Testis (tissue), 3 donors: Measurements from ENCODE around the gene FBN1. TPM values are rescaled to one million over a fixed set of nuclear protein-coding genes. Genes with fewer than 3 reads are reported as not detected.
A peak's percentile ranks its signal among the peaks of the same experiment; 100 is the strongest.

ENCODE experiments used
- DNase-seq: peaks from one replicate; pipeline ENCODE4 v3.0.0-alpha.2; 2019
- H3K27ac ChIP-seq, 2 donors: fragments of 200-600 bp; sonication (generic); one replicate each; pipeline ENCODE4 v1.5.1; 2019
- H3K27me3 ChIP-seq: fragments of 200-600 bp; sonication (generic); one replicate; pipeline ENCODE4 v1.5.1; 2019
- H3K36me3 ChIP-seq: fragments of 200-600 bp; sonication (generic); one replicate; pipeline ENCODE4 v1.5.1; 2017; ENCODE audit warnings: low read depth; ENCODE audit errors: missing control alignments
- H3K4me1 ChIP-seq: fragments of 200-600 bp; sonication (generic); one replicate; pipeline ENCODE4 v1.5.1; 2019
- H3K4me3 ChIP-seq, 2 donors: fragments of 200-600 bp; sonication (generic); one replicate each; pipeline ENCODE4 v1.5.1; 2017 to 2019
- H3K9me3 ChIP-seq: fragments of 200-600 bp; sonication (generic); one replicate; pipeline ENCODE4 v1.5.1; 2017
- POLR2A ChIP-seq: fragments of 450-650 bp; IDR thresholded peaks from one replicate; pipeline ENCODE4 v1.6.1; 2017; ENCODE audit warnings: antibody characterized with exemption, mild to moderate bottlenecking, moderate library complexity
- WGBS, 2 donors: methylation state at CpG; one replicate each; pipeline ENCODE4 v1.1.5; 2018; 5-methylcytosine and 5-hydroxymethylcytosine counted together
- intact Hi-C: fragments of 100-400 bp; cut with DNase I; formaldehyde crosslinking; loops from one replicate; pipeline ENCODE4 v1.15.1; 2023; ENCODE audit warnings: low total_unique reads
- polyA plus RNA-seq: library from polyadenylated mRNA; stranded (reverse); fragments of 350-450 nt; fragmentation: Illumina TruSeq; extraction: RNeasy Lipid Tissue Mini Kit (QIAGEN cat#74804); gene quantifications from one replicate; pipeline ENCODE4 v1.2.3, GENCODE V29; 2014; ENCODE audit warnings: low read depth, low replicate concordance; ENCODE audit not compliant: insufficient read depth
- total RNA-seq, 2 donors: library from RNA; depleted of rRNA; stranded (reverse); fragments of >200 nt; gene quantifications; one replicate each; pipeline ENCODE4 v1.2.3, GENCODE V29; 2016
- TF ChIP-seq, protein P1 (sequence below), 3 experiments: fragments of 450-650 bp in 2 of 3; fragments of 200-600 bp in 1 of 3; sonication (generic) in 1 of 3; IDR thresholded peaks; one replicate each; pipeline ENCODE4 v1.5.1; 2016 to 2019; ENCODE audit warnings: antibody characterized with exemption in 3 of 3, mild to moderate bottlenecking in 2 of 3, moderate library complexity in 1 of 3

FBN1 gene
- total and polyA plus RNA-seq, 3 donors from 2014 or later: 48.5 to 77.1 (median 68.7) TPM

DNA sequence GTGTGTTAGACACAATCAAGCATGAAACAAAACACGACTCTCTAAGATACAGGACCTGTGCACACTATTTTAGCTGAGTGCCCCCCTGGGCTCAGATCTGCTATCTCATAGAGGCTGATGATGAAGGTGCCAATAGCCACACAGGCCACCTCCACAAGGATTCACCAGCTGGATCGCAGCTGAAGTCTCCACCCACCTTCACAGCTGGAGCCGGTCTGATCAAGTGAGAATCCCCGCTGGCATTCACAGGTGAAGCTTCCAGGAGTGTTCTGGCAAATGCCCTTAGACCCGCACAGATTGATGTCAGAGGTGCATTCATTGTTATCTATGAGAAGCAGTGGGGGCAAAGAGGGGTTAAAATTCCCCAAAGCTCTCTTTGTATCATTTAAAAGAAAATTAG, 224.1 kb downstream of the FBN1 start:
- H3K4me1 ChIP-seq: peaks cover 11% of the 10 kb centered on the region
- H3K4me3 ChIP-seq: no peak overlapping the region
- H3K9me3 ChIP-seq: no peaks in the 10 kb centered on the region
- intact Hi-C loops: no loop called here
- H3K36me3 ChIP-seq: no peaks in the 10 kb centered on the region
- 86 to 87% methylated on average over 5 of the region's 5 CpGs for WGBS, 2 donors
- H3K27ac ChIP-seq: no peak overlapping the region
- no peak for DNase-seq
- H3K27me3 ChIP-seq: no peaks in the 10 kb centered on the region
- no peak for TF ChIP-seq POLR2A
- TF ChIP-seq, protein P1, sequence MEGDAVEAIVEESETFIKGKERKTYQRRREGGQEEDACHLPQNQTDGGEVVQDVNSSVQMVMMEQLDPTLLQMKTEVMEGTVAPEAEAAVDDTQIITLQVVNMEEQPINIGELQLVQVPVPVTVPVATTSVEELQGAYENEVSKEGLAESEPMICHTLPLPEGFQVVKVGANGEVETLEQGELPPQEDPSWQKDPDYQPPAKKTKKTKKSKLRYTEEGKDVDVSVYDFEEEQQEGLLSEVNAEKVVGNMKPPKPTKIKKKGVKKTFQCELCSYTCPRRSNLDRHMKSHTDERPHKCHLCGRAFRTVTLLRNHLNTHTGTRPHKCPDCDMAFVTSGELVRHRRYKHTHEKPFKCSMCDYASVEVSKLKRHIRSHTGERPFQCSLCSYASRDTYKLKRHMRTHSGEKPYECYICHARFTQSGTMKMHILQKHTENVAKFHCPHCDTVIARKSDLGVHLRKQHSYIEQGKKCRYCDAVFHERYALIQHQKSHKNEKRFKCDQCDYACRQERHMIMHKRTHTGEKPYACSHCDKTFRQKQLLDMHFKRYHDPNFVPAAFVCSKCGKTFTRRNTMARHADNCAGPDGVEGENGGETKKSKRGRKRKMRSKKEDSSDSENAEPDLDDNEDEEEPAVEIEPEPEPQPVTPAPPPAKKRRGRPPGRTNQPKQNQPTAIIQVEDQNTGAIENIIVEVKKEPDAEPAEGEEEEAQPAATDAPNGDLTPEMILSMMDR (IDR thresholded peaks at IDR 0.05): no peak

DNA sequence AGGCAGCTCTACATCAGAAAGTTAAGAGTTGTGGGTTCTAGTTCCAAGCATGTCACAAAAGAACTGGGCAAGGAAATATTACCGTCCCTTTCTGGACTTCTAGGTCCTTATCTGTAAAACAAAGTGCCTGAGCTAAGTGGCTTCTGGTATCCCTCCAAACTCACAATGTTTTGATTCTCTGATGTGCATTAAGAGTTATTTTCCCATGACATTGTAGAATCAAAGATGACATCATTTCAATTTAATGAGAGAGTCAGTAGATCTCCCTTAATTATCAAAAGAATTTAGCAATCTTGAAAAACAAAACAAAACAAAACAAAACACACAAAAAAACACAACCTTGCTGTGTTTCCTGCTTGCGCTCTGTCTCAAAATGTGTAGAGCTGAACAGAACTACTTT, 225.6 kb downstream of the FBN1 start:
- WGBS, 2 donors: 73 to 83% methylated on average over 2 of the region's 2 CpGs
- no peak overlapping the region for H3K27ac ChIP-seq

DNA sequence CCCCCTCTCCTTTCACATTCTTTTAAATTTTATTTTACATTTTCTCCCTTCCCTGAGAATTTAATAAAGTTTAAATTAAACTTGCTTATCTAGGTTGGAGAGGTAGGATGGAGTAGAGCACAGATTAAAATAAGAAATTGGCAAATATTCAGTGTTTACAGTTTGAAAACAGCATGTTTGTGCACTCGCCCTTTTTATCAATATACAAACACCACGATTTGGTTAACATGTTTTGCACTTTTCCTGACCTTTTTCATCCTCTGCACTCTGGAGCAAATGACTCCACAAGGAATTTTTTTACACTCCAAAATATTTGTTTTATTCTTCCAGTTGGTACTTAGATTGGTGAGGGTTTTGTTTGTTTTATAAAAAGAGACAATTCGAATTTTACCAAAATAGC, 227.2 kb downstream of the FBN1 start:
- DNase-seq: no peak
- Histone ChIP-seq H3K36me3 (no peaks in the 10 kb centered on the region), H3K27me3 (no peaks in the 10 kb centered on the region), H3K4me1 (peaks cover 16% of the 10 kb centered on the region), H3K27ac (peak overlapping the region in 1 of 2 donors; percentile 7), H3K9me3 (no peaks in the 10 kb centered on the region), H3K4me3 (no peak overlapping the region)
- intact Hi-C loops: no loop called here
- WGBS, 2 donors: 50 to 55% methylated on average over 3 of the region's 3 CpGs
- TF ChIP-seq POLR2A: no peak
- TF ChIP-seq, protein P1 (IDR thresholded peaks at IDR 0.05): no peak

More for the DNA sequence above, 225.6 kb downstream of the FBN1 start:
- H3K36me3 ChIP-seq: no peaks in the 10 kb centered on the region
- H3K27me3 ChIP-seq: no peaks in the 10 kb centered on the region
- TF ChIP-seq, protein P1 (IDR thresholded peaks at IDR 0.05): no peak
- no peak for TF ChIP-seq POLR2A
- H3K9me3 ChIP-seq: no peaks in the 10 kb centered on the region
- intact Hi-C loops: no loop called here
- H3K4me1 ChIP-seq: peaks cover 11% of the 10 kb centered on the region
- H3K4me3 ChIP-seq: no peak overlapping the region
- no peak for DNase-seq

DNA sequence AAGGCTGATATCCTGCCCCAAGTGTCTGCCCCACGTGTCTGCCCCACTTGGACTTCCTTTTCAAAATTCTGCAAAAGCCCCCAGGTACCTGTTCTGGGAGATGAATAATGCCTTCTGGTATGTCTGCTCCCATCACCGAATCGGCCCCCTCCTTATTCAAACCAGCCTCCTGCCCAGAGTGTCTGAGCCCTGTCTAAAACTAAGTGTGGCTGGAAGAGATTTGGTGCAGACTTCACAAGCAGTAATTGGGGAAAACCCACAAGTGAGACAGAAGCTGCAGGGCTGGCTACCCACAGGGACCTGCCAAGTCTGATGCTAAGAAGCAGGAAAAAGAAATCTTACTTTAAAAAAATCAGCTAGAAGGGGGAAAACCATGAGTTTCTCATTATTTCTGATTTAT, 229.2 kb downstream of the FBN1 start:
- no peaks in the 10 kb centered on the region for H3K27me3 ChIP-seq
- TF ChIP-seq, protein P1 (IDR thresholded peaks at IDR 0.05): no peak
- TF ChIP-seq POLR2A: no peak
- H3K4me1 ChIP-seq: peaks cover 16% of the 10 kb centered on the region
- no peak for DNase-seq
- no peak overlapping the region for H3K27ac ChIP-seq
- no peak overlapping the region for H3K4me3 ChIP-seq
- H3K36me3 ChIP-seq: no peaks in the 10 kb centered on the region
- WGBS, 2 donors: 90 to 92% methylated on average over 3 of the region's 3 CpGs
- H3K9me3 ChIP-seq: no peaks in the 10 kb centered on the region
- intact Hi-C loops: no loop called here
